ENCODE data around the gene BRSK2. TPM values are rescaled to one million over a fixed set of nuclear protein-coding genes. Genes with fewer than 3 reads are reported as not detected.

Gene BRSK2
- total and polyA plus RNA-seq, 9 of the 15 experiments (the other 6 are each of a cell fraction or from before 2014, with no cell fraction given): 0.06 to 0.52 (median 0.18) TPM; not detected in 5

DNA sequence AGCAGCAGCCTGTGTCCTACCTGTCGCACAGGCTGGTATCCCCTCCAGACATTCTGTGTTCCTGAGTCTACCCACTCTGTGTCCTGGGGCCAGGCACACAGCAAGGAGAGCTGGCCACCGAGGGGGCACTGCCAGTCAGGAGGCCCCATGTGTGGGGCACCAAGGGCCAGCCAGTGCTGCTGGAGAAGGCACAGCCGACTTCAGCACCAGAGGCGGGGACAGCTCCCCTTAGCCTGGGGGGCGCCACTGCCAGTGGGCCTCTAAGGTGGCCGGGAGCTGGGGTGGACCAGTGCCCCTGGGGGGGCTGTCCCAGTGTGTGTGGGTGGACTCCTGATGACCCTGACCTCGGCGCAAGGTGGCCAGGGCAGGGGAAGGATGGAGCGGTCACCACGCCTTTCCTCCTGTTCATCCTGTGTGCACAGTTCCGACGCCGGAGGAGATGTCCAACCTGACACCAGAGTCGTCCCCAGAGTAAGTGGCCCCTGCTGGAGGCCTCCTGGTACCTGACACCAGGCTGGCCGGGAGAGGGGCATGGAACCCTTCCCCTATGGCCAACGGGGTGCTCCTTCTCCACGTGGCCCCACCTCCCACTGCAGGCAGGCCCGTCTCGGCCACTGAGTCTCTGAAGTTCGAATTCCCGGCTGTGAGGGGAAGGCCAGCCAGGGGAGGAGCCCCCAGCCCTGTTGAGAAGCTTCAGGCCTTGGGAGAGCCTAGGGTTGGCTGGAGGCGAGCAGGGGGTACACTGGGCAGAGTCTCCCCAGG is 61.4 kb downstream of the BRSK2 start:
- in situ Hi-C loops (cut with MboI) (no loop called here), intact Hi-C loops (cut with micrococcal nuclease) (loop anchor here (5.0 to 10.0 kb wide), 2 partner anchors 66 to 124 kb away; partner anchors contain the start of gene DUSP8)
- peak; percentile 28 to 75 (median 65) for DNase-seq (ENCODE audit: extremely low read depth in 1 of 4, low spot score in 3 of 4)
- Histone ChIP-seq H2AFZ (ENCODE audit: low read depth, low read length) (no peak overlapping the region), H3K9ac (ENCODE audit: insufficient read depth in 1 of 2, low read depth in 2 of 2, low read length in 2 of 2) (no peak overlapping the region), H3K4me3 (no peak overlapping the region), H3K9me3 (replicated peaks; ENCODE audit: control insufficient read depth, insufficient read depth, low read depth, low read length) (no peaks in the 10 kb centered on the region), H4K20me1 (replicated peaks; ENCODE audit: control insufficient read depth, insufficient read depth, low read length) (peaks cover 20% of the 10 kb centered on the region), H3K4me2 (ENCODE audit: insufficient read depth, low read length) (no peak overlapping the region), H3K9me1 (ENCODE audit: control insufficient read depth, insufficient read depth, low read length) (no peaks in the 10 kb centered on the region), H3K36me3 (ENCODE audit: control insufficient read depth, insufficient read depth, low read length) (no peaks in the 10 kb centered on the region), H3K4me1 (replicated peaks in 1 of 2; ENCODE audit: control insufficient read depth in 2 of 2, insufficient read depth in 2 of 2, low read length in 2 of 2) (peaks cover 0 to 61% of the 10 kb centered on the region in 2 experiments; a peak in 2 of 5 replicates), H3K79me2 (ENCODE audit: control insufficient read depth, insufficient read depth, low read length) (no peaks in the 10 kb centered on the region), H3K27me3 (ENCODE audit: control insufficient read depth in 2 of 2, insufficient read depth in 2 of 2, low read length in 2 of 2) (peaks cover 9 to 64% of the 10 kb centered on the region in 2 experiments; a peak in 3 of 5 replicates), H3K27ac (ENCODE audit: extremely low read depth, low read depth, low read length) (no peak overlapping the region)
- no peak for FAIRE-seq
- CTCF ChIA-PET (ENCODE audit: low intra/inter-chr PET ratio): no interaction called here
- POLR2A ChIA-PET: interaction anchor here (0.7 kb wide), 1 partner anchor 23 kb away, joined by 3 read pairs; no protein-coding TSS in a partner anchor
- WGBS (ENCODE audit: insufficient coverage, low coverage, missing lambda C conversion rate): 20% methylated on average over 11 of the region's 22 CpGs
- no TSS peak for BruUV-seq (replicated peaks)
- no peak for ATAC-seq
- TF ChIP-seq TEAD4 (IDR thresholded peaks at IDR 0.05; ENCODE audit: low read length) (no peak), TEAD4 (CRISPR knock-in tag; IDR thresholded peaks at IDR 0.05; ENCODE audit: borderline replicate concordance) (0 out of 2 replicates have a peak, but pooled peaks have one; percentile 40), ZNF717 (CRISPR knock-in tag; IDR thresholded peaks at IDR 0.05) (no peak), ZBTB7A (IDR thresholded peaks at IDR 0.05; ENCODE audit: borderline replicate concordance, control insufficient read depth, low read depth, low read length) (peak; percentile 65; the same call in 1 of the 2 replicates), EHMT2 (IDR thresholded peaks at IDR 0.05) (peak; percentile 95)
- TF ChIP-seq, protein P1, sequence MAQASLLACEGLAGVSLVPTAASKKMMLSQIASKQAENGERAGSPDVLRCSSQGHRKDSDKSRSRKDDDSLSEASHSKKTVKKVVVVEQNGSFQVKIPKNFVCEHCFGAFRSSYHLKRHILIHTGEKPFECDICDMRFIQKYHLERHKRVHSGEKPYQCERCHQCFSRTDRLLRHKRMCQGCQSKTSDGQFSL (CRISPR knock-in tag; IDR thresholded peaks at IDR 0.05): peak; percentile 55; the same call in 1 of the 2 replicates
- TF ChIP-seq, protein P1 (tag; IDR thresholded peaks at IDR 0.05): no peak
- TF ChIP-seq, protein P2, sequence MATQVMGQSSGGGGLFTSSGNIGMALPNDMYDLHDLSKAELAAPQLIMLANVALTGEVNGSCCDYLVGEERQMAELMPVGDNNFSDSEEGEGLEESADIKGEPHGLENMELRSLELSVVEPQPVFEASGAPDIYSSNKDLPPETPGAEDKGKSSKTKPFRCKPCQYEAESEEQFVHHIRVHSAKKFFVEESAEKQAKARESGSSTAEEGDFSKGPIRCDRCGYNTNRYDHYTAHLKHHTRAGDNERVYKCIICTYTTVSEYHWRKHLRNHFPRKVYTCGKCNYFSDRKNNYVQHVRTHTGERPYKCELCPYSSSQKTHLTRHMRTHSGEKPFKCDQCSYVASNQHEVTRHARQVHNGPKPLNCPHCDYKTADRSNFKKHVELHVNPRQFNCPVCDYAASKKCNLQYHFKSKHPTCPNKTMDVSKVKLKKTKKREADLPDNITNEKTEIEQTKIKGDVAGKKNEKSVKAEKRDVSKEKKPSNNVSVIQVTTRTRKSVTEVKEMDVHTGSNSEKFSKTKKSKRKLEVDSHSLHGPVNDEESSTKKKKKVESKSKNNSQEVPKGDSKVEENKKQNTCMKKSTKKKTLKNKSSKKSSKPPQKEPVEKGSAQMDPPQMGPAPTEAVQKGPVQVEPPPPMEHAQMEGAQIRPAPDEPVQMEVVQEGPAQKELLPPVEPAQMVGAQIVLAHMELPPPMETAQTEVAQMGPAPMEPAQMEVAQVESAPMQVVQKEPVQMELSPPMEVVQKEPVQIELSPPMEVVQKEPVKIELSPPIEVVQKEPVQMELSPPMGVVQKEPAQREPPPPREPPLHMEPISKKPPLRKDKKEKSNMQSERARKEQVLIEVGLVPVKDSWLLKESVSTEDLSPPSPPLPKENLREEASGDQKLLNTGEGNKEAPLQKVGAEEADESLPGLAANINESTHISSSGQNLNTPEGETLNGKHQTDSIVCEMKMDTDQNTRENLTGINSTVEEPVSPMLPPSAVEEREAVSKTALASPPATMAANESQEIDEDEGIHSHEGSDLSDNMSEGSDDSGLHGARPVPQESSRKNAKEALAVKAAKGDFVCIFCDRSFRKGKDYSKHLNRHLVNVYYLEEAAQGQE (IDR thresholded peaks at IDR 0.05; ENCODE audit: borderline replicate concordance): peak; percentile 97
- TF ChIP-seq, protein P2 (CRISPR knock-in tag; IDR thresholded peaks at IDR 0.05; ENCODE audit: low read depth): peak; percentile 92
- TF ChIP-seq, protein P3, sequence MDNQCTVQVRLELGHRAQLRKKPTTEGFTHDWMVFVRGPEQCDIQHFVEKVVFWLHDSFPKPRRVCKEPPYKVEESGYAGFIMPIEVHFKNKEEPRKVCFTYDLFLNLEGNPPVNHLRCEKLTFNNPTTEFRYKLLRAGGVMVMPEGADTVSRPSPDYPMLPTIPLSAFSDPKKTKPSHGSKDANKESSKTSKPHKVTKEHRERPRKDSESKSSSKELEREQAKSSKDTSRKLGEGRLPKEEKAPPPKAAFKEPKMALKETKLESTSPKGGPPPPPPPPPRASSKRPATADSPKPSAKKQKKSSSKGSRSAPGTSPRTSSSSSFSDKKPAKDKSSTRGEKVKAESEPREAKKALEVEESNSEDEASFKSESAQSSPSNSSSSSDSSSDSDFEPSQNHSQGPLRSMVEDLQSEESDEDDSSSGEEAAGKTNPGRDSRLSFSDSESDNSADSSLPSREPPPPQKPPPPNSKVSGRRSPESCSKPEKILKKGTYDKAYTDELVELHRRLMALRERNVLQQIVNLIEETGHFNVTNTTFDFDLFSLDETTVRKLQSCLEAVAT (IDR thresholded peaks at IDR 0.05): no peak

Measured in K562 (cell line).